Kidney (tissue), 14 donors: ENCODE results near the gene MAPKAPK2. TPM values are rescaled to one million over a fixed set of nuclear protein-coding genes. Genes with fewer than 3 reads are reported as not detected.

ENCODE experiments used
- DNase-seq, 5 donors: peaks; one replicate each; pipeline ENCODE4 v3.0.0-alpha.2; 2013 to 2020
- FAIRE-seq: peaks from 2 replicates; lab custom pipeline; 2012; peaks lifted over from hg19 to GRCh38; lab: Jason Lieb, UNC
- H3K27ac ChIP-seq, 2 donors: one replicate each; pipeline ENCODE4 v1.7.0; 2013; ENCODE audit warnings: low read depth in 2 of 2, low read length in 2 of 2, inconsistent platforms in 1 of 2
- H3K27me3 ChIP-seq: one replicate; pipeline ENCODE4 v1.7.1; 2013; ENCODE audit warnings: low read length, inconsistent platforms; ENCODE audit not compliant: control insufficient read depth, insufficient read depth
- H3K36me3 ChIP-seq, 3 donors: one replicate each; pipeline versions ENCODE4 v1.7.0 to v1.7.1; 2013; ENCODE audit warnings: low read length in 3 of 3, control low read depth in 1 of 3, inconsistent platforms in 1 of 3; ENCODE audit not compliant: insufficient read depth in 3 of 3, control insufficient read depth in 2 of 3
- H3K4me1 ChIP-seq, 3 donors: one replicate each; pipeline versions ENCODE4 v1.7.0 to v1.7.1; 2013; ENCODE audit warnings: low read length in 3 of 3, inconsistent platforms in 1 of 3, low read depth in 1 of 3; ENCODE audit not compliant: control insufficient read depth in 2 of 3, insufficient read depth in 2 of 3
- H3K4me3 ChIP-seq, 3 donors: one replicate each; pipeline versions ENCODE4 v1.7.0 to v1.8.1; 2013; ENCODE audit warnings: low read length in 3 of 3, control low read depth in 1 of 3, inconsistent platforms in 1 of 3
- H3K9ac ChIP-seq, 3 donors: one replicate each; pipeline versions ENCODE4 v1.7.0 to v1.7.1; 2013; ENCODE audit warnings: low read length in 3 of 3, control low read depth in 1 of 3, inconsistent platforms in 1 of 3
- H3K9me3 ChIP-seq, 3 donors: one replicate each; pipeline versions ENCODE4 v1.7.0 to v1.7.1; 2013; ENCODE audit warnings: low read length in 3 of 3, control low read depth in 1 of 3, inconsistent platforms in 1 of 3; ENCODE audit not compliant: control insufficient read depth in 2 of 3, insufficient read depth in 1 of 3
- CTCF ChIP-seq: IDR thresholded peaks from 3 replicates; pipeline ENCODE4 v1.5.1; 2012; ENCODE audit warnings: mild to moderate bottlenecking, moderate library complexity, borderline replicate concordance; ENCODE audit not compliant: insufficient read depth; ENCODE audit errors: extremely low read depth
- intact Hi-C: fragments of 100-400 bp; cut with DNase I; formaldehyde crosslinking; loops from one replicate; pipeline ENCODE4 v1.11.1; 2022
- polyA plus RNA-seq: library from polyadenylated mRNA; stranded (reverse); fragments of 350-450 nt; fragmentation: Illumina TruSeq; extraction: RNeasy Lipid Tissue Mini Kit (QIAGEN cat#74804); gene quantifications from one replicate; pipeline ENCODE4 v1.2.3, GENCODE V29; 2014; ENCODE audit warnings: low read depth, low replicate concordance; ENCODE audit not compliant: insufficient read depth
- total RNA-seq: library from RNA; stranded (reverse); fragmentation: NEBNext Ultra II Directional; extraction: Animal tissue kit (Norgen Biotek cat#: 25700); gene quantifications from one replicate; pipeline ENCODE4 v1.2.1, GENCODE V29; 2021
- donor health status: control.
- donor health status: control.
- donor health status: control.
- donor health status: control.
- donor health status: control.
- donor health status: DM: yes; HTN: yes; CAD: no.
- donor health status: Normal renal cell carcinoma (clear cell type).

MAPKAPK2 gene
- total and polyA plus RNA-seq, 2 donors from 2014 or later = 84.5 to 113 TPM

- no peak for TF ChIP-seq CTCF
- H3K27ac ChIP-seq = peak overlapping the region; percentile 32 to 45
- intact Hi-C loops = no loop called here
These were observed 24.6 kb downstream of the MAPKAPK2 start for GRCh38 chr1:206709322-206709721.

GRCh38 chr1:206709772-206710459, 25.2 kb downstream of the MAPKAPK2 start:
- DNase-seq (no peak), FAIRE-seq (no peak)
- H3K27ac ChIP-seq = peak overlapping the region; percentile 0 to 32
- no peak overlapping the region for H3K9ac ChIP-seq
- no peak for TF ChIP-seq CTCF
- H3K27me3 ChIP-seq = no peaks in the 10 kb centered on the region
- no peaks in the 10 kb centered on the region for H3K9me3 ChIP-seq
- peaks cover 0 to 75% (median 63%) of the 10 kb centered on the region in 3 donors for H3K4me1 ChIP-seq
- H3K36me3 ChIP-seq = no peaks in the 10 kb centered on the region
- no peak overlapping the region for H3K4me3 ChIP-seq
- intact Hi-C loops = no loop called here

More at GRCh38 chr1:206709322-206709721, 24.6 kb downstream of the MAPKAPK2 start:
- no peak overlapping the region for H3K9ac ChIP-seq
- no peaks in the 10 kb centered on the region for H3K9me3 ChIP-seq
- DNase-seq = no peak
- H3K36me3 ChIP-seq = no peaks in the 10 kb centered on the region
- H3K4me1 ChIP-seq = peaks cover 0 to 78% (median 64%) of the 10 kb centered on the region in 3 donors
- no peak for FAIRE-seq
- no peaks in the 10 kb centered on the region for H3K27me3 ChIP-seq
- no peak overlapping the region for H3K4me3 ChIP-seq

- Histone ChIP-seq H3K36me3 (no peaks in the 10 kb centered on the region), H3K4me1 (peaks cover 0 to 74% (median 62%) of the 10 kb centered on the region in 3 donors), H3K9me3 (no peaks in the 10 kb centered on the region), H3K27me3 (no peaks in the 10 kb centered on the region), H3K9ac (no peak overlapping the region), H3K27ac (no peak overlapping the region), H3K4me3 (no peak overlapping the region)
- no peak for TF ChIP-seq CTCF
- FAIRE-seq = no peak
- intact Hi-C loops = no loop called here
- no peak for DNase-seq
These were observed 25.7 kb downstream of the MAPKAPK2 start for GRCh38 chr1:206710460-206710823.
